Activated naive CD8-positive, alpha-beta T cell treated with anti-CD3 and anti-CD28 coated beads, Interleukin-2, amount 10 ng/mL, durations not matched to agents 7 days and 5 days (primary cell): ENCODE measurements around the gene HS3ST5. TPM values are rescaled to one million over a fixed set of nuclear protein-coding genes. Genes with fewer than 3 reads are reported as not detected.

Source experiments
- ATAC-seq: fragments of 150-1000 bp; cut with Tn5 transposase; one replicate; pipeline ENCODE4 v1.10.0; 2021; ENCODE audit warnings: low read depth, moderate library complexity
- POLR2A ChIA-PET: fragments of 350-600 bp; sonication (Branson Sonifier 250); formaldehyde crosslinking; loops from one replicate; lab custom pipeline; 2021; ENCODE audit warnings: antibody characterized with exemption; lab: Charles Lee
- DNase-seq: peaks from one replicate; pipeline ENCODE4 v3.0.0; 2021
- H3K27ac Mint-ChIP-seq: one replicate; pipeline ENCODE4 v1.8.0; 2022; ENCODE audit warnings: mild to moderate bottlenecking, mixed read lengths
- H3K27me3 Mint-ChIP-seq: one replicate; pipeline ENCODE4 v1.8.0; 2022; ENCODE audit warnings: mild to moderate bottlenecking, moderate library complexity, mixed read lengths
- H3K36me3 Mint-ChIP-seq: one replicate; pipeline ENCODE4 v1.8.0; 2021; ENCODE audit warnings: mild to moderate bottlenecking, mixed read lengths
- H3K4me1 Mint-ChIP-seq: one replicate; pipeline ENCODE4 v1.8.0; 2021; ENCODE audit warnings: mixed read lengths
- H3K4me3 Mint-ChIP-seq: one replicate; pipeline ENCODE4 v1.8.0; 2022; ENCODE audit warnings: mild to moderate bottlenecking, moderate library complexity, mixed read lengths
- H3K9me3 Mint-ChIP-seq: one replicate; pipeline ENCODE4 v1.8.0; 2021; ENCODE audit warnings: mixed read lengths
- total RNA-seq, 2 experiments: library from RNA; stranded (reverse); gene quantifications; one replicate each; pipeline ENCODE4 v1.2.3, GENCODE V29; 2021

Gene HS3ST5
- total RNA-seq, 2 experiments from 2014 or later: not detected

GRCh38 chr6:114281496-114281895 lies 61.3 kb downstream of the HS3ST5 start:
- ATAC-seq (no peak), DNase-seq (no peak)
- Mint-ChIP-seq H3K27ac (no peak overlapping the region), H3K27me3 (peaks cover 3% of the 10 kb centered on the region), H3K4me3 (no peak overlapping the region), H3K9me3 (no peaks in the 10 kb centered on the region), H3K4me1 (no peaks in the 10 kb centered on the region), H3K36me3 (no peaks in the 10 kb centered on the region)
- POLR2A ChIA-PET: no interaction called here

DNA sequence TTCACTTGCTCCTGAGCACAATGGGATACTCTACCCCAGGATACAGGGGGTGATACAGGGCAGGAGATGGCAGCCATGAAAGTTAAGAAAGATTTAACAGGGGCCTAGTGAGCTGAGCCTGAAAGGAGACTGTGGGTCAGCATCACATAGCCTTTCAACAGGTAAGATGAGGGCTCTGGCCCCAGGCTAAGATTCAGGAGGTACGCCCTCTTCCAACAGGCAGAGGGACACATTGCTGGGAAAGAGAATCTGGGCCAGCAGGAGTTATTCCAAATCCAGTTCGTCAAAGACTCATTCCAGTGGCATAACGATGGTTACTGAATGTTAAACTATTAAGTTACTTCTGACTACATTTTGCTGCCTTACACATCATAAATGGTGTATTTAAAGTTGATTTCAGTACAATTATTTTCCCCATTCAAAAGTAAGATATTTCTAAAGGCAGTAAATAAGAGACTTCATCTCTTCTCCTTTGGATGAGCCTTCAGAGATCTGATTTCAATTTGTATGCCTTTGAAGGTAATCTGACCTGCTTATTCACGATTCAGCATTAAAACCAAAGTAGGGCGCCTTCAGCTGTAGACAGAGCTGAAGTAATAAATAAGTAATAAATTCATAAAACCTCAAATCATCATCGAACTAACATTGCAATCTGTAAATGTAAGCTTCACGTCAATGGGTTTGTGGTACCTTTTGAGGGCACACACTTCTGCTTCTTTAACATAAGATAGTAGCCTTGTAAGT lies 62.4 kb downstream of the HS3ST5 start:
- POLR2A ChIA-PET: no interaction called here

GRCh38 chr6:114277220-114277619 lies 65.6 kb downstream of the HS3ST5 start:
- DNase-seq (no peak), ATAC-seq (no peak)
- no peaks in the 10 kb centered on the region for H3K4me1 Mint-ChIP-seq
- no peak overlapping the region for H3K4me3 Mint-ChIP-seq
- no peaks in the 10 kb centered on the region for H3K36me3 Mint-ChIP-seq
- POLR2A ChIA-PET: no interaction called here
- H3K9me3 Mint-ChIP-seq: no peaks in the 10 kb centered on the region
- no peak overlapping the region for H3K27ac Mint-ChIP-seq
- no peaks in the 10 kb centered on the region for H3K27me3 Mint-ChIP-seq

More for the DNA sequence above, 62.4 kb downstream of the HS3ST5 start:
- ATAC-seq: no peak
- Mint-ChIP-seq H3K36me3 (no peaks in the 10 kb centered on the region), H3K4me3 (no peak overlapping the region), H3K27me3 (peaks cover 3% of the 10 kb centered on the region), H3K4me1 (no peaks in the 10 kb centered on the region), H3K27ac (no peak overlapping the region), H3K9me3 (no peaks in the 10 kb centered on the region)
- DNase-seq: no peak

DNA sequence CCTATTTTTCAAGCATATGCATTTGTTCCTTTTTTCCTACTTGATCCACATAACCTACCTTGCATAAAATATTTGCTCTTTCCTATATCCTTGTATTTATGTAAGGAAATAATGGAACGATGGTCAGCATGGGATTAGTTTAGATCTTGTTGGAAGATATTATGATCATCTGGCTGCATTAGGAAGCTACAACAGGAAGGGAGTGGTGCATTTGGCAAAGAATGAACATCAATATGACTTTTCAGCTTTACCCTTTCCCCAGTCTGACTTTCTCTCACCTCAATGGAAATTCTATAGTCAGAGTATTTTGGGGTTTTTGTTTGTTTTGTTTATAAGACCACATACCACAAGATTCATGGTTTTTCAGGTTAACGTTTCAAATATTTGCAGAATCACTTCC lies 66.0 kb downstream of the HS3ST5 start:
- DNase-seq: no peak
- Mint-ChIP-seq H3K9me3 (no peaks in the 10 kb centered on the region), H3K4me1 (no peaks in the 10 kb centered on the region), H3K4me3 (no peak overlapping the region), H3K36me3 (no peaks in the 10 kb centered on the region), H3K27me3 (no peaks in the 10 kb centered on the region), H3K27ac (no peak overlapping the region)
- POLR2A ChIA-PET: no interaction called here
- ATAC-seq: no peak

GRCh38 chr6:114274836-114275235 lies 68.0 kb downstream of the HS3ST5 start:
- no peak for ATAC-seq
- H3K27me3 Mint-ChIP-seq: no peaks in the 10 kb centered on the region
- DNase-seq: no peak
- no peak overlapping the region for H3K4me3 Mint-ChIP-seq
- no peaks in the 10 kb centered on the region for H3K9me3 Mint-ChIP-seq
- no peak overlapping the region for H3K27ac Mint-ChIP-seq
- POLR2A ChIA-PET: no interaction called here
- H3K36me3 Mint-ChIP-seq: no peaks in the 10 kb centered on the region
- no peaks in the 10 kb centered on the region for H3K4me1 Mint-ChIP-seq

DNA sequence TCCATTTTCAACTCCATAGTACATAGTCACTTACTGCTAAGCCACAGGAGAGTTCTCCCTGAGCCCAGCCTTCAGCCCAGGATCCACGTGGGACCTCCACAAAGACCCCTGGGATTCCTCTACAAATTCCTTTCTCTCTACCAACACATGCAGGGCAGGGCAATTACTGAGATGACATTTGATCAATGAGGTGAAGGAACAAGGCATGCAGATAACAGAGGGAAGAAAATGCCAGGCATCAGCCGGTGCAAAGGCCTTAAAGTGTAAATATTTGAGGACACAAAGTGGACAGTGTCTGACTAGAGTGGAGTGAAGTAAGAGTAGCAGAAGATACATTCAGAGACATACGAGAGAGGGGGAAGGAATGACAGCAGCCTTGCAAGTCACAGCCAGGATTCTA lies 70.2 kb downstream of the HS3ST5 start:
- Mint-ChIP-seq H3K27ac (no peak overlapping the region), H3K4me3 (no peak overlapping the region), H3K36me3 (no peaks in the 10 kb centered on the region), H3K9me3 (no peaks in the 10 kb centered on the region), H3K27me3 (no peaks in the 10 kb centered on the region), H3K4me1 (no peaks in the 10 kb centered on the region)
- no peak for DNase-seq
- ATAC-seq: no peak
- POLR2A ChIA-PET: no interaction called here

- H3K9me3 Mint-ChIP-seq: no peaks in the 10 kb centered on the region
Measured at GRCh38 chr6:114271405-114271804, 71.4 kb downstream of the HS3ST5 start.

GRCh38 chr6:114267897-114268296 lies 74.9 kb downstream of the HS3ST5 start:
- no peaks in the 10 kb centered on the region for H3K27me3 Mint-ChIP-seq
- no peak overlapping the region for H3K27ac Mint-ChIP-seq
- H3K36me3 Mint-ChIP-seq: no peaks in the 10 kb centered on the region
- no peaks in the 10 kb centered on the region for H3K9me3 Mint-ChIP-seq
- no peaks in the 10 kb centered on the region for H3K4me1 Mint-ChIP-seq
- POLR2A ChIA-PET: no interaction called here
- DNase-seq (no peak), ATAC-seq (no peak)
- no peak overlapping the region for H3K4me3 Mint-ChIP-seq

More at GRCh38 chr6:114271405-114271804, 71.4 kb downstream of the HS3ST5 start:
- Mint-ChIP-seq H3K4me1 (no peaks in the 10 kb centered on the region), H3K4me3 (no peak overlapping the region), H3K27ac (no peak overlapping the region), H3K36me3 (no peaks in the 10 kb centered on the region), H3K27me3 (no peaks in the 10 kb centered on the region)
- no peak for ATAC-seq
- DNase-seq: no peak
- POLR2A ChIA-PET: no interaction called here

DNA sequence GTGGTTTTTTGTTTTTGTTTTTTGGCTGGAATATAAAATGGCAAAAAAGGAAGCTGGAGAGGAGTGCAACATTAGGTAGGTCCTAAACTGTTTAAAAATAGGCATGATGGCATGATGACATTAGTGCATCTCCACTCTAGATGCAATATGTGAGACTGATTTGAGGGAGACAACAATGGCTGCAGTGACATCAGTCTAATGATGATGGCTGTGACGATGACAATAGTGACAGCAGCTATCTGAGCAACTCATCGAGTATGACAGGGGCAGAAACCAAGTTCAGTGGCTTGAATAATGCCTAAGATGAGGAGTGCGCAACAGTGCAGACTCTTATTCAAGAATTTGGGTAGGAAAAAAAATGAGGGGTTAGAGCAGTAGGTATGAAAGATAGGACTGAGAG lies 82.0 kb downstream of the HS3ST5 start:
- ATAC-seq (no peak), DNase-seq (no peak)
- no peaks in the 10 kb centered on the region for H3K4me1 Mint-ChIP-seq
- H3K27me3 Mint-ChIP-seq: no peaks in the 10 kb centered on the region
- no peak overlapping the region for H3K27ac Mint-ChIP-seq
- H3K36me3 Mint-ChIP-seq: no peaks in the 10 kb centered on the region
- H3K4me3 Mint-ChIP-seq: no peak overlapping the region
- H3K9me3 Mint-ChIP-seq: peaks cover 1% of the 10 kb centered on the region
- POLR2A ChIA-PET: no interaction called here

GRCh38 chr6:114258376-114258775 lies 84.4 kb downstream of the HS3ST5 start:
- peaks cover 1% of the 10 kb centered on the region for H3K9me3 Mint-ChIP-seq
- POLR2A ChIA-PET: no interaction called here
- DNase-seq: no peak

GRCh38 chr6:114253431-114253830 lies 89.4 kb downstream of the HS3ST5 start:
- no peak for DNase-seq
- H3K9me3 Mint-ChIP-seq: no peaks in the 10 kb centered on the region

More at GRCh38 chr6:114258376-114258775, 84.4 kb downstream of the HS3ST5 start:
- H3K27me3 Mint-ChIP-seq: no peaks in the 10 kb centered on the region
- H3K27ac Mint-ChIP-seq: no peak overlapping the region
- no peak overlapping the region for H3K4me3 Mint-ChIP-seq
- no peaks in the 10 kb centered on the region for H3K4me1 Mint-ChIP-seq
- no peak for ATAC-seq
- no peaks in the 10 kb centered on the region for H3K36me3 Mint-ChIP-seq

DNA sequence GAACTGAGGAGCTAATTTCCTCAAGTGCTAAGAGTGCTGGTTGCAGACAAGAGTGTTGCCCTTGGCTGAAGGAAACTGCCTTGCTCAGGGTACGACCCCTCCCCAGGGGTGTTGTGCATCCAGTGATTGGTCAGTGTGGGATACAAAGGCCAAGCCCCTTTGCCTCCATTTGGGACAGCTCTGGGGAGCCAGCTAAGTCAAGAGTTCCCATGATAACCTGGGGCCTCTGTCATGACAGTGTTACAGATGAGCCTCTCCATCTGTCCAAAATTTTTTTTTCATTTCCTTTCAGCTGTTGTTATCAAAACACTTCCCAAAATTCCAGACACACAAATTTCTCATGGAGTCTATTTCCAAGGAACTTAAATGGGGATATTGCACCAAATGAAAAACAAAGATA lies 93.3 kb downstream of the HS3ST5 start:
- Mint-ChIP-seq H3K4me3 (no peak overlapping the region), H3K27ac (no peak overlapping the region), H3K36me3 (no peaks in the 10 kb centered on the region), H3K27me3 (no peaks in the 10 kb centered on the region), H3K9me3 (no peaks in the 10 kb centered on the region), H3K4me1 (no peaks in the 10 kb centered on the region)
- no peak for DNase-seq
- POLR2A ChIA-PET: no interaction called here
- no peak for ATAC-seq

More at GRCh38 chr6:114253431-114253830, 89.4 kb downstream of the HS3ST5 start:
- POLR2A ChIA-PET: no interaction called here
- ATAC-seq: no peak
- Mint-ChIP-seq H3K27me3 (no peaks in the 10 kb centered on the region), H3K4me1 (no peaks in the 10 kb centered on the region), H3K4me3 (no peak overlapping the region), H3K27ac (no peak overlapping the region), H3K36me3 (no peaks in the 10 kb centered on the region)

GRCh38 chr6:114247101-114247500 lies 95.7 kb downstream of the HS3ST5 start:
- no peak for ATAC-seq
- Mint-ChIP-seq H3K27me3 (no peaks in the 10 kb centered on the region), H3K36me3 (no peaks in the 10 kb centered on the region), H3K9me3 (no peaks in the 10 kb centered on the region), H3K4me3 (no peak overlapping the region), H3K27ac (no peak overlapping the region), H3K4me1 (no peaks in the 10 kb centered on the region)
- POLR2A ChIA-PET: no interaction called here
- DNase-seq: no peak

DNA sequence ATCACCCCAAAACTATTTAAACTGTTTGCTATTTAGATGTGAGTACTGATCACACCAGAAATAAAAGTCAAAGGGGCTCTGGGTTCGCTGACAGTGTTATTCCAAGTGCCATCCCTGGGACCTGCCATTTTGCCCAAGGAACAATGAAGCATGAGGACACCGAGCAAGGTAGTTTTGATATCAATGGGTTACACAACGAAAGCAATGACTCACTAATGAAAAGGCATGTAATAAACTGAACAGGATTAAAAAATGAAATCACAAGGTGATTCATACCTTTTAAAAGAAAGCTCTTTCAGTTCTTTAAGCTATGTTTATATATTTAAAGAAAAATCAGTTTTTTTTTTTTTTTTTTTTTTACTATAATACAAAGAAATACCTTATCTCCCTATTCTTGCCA lies 102.0 kb downstream of the HS3ST5 start:
- DNase-seq (no peak), ATAC-seq (no peak)
- no peaks in the 10 kb centered on the region for H3K9me3 Mint-ChIP-seq
- H3K27ac Mint-ChIP-seq: no peak overlapping the region
- H3K36me3 Mint-ChIP-seq: no peaks in the 10 kb centered on the region
- H3K27me3 Mint-ChIP-seq: no peaks in the 10 kb centered on the region
- POLR2A ChIA-PET: no interaction called here
- H3K4me3 Mint-ChIP-seq: no peak overlapping the region
- no peaks in the 10 kb centered on the region for H3K4me1 Mint-ChIP-seq
